Natural killer cell (primary cell): ENCODE data around the gene BCL7B. TPM values are rescaled to one million over a fixed set of nuclear protein-coding genes. Genes with fewer than 3 reads are reported as not detected.

Source experiments
- ATAC-seq, 3 donors: fragments of 150-1000 bp in 2 of 3; fragments of 200-7000 bp in 1 of 3; cut with Tn5 transposase; 1 replicate in 1 of 3; 2 replicates in 2 of 3; pipeline ENCODE4 v1.10.0; 2021; ENCODE audit warnings: mild to moderate bottlenecking in 2 of 3, moderate library complexity in 2 of 3
- DNase-seq, 2 donors: peaks; one replicate each; pipeline versions ENCODE4 v3.0.0 to v3.0.0-alpha.2; 2013 to 2021; ENCODE audit warnings: mixed read lengths in 1 of 2
- H3K27ac ChIP-seq: one replicate; pipeline ENCODE4 v1.5.1; 2013; ENCODE audit warnings: mild to moderate bottlenecking, low read length
- H3K27me3 ChIP-seq: one replicate; pipeline ENCODE4 v1.6.1; 2013; ENCODE audit warnings: low read length; ENCODE audit not compliant: control insufficient read depth, insufficient read depth
- H3K36me3 ChIP-seq: one replicate; pipeline ENCODE4 v1.6.1; 2013; ENCODE audit warnings: low read length; ENCODE audit not compliant: control insufficient read depth, insufficient read depth
- H3K4me1 ChIP-seq: one replicate; pipeline ENCODE4 v1.6.1; 2013; ENCODE audit warnings: low read length; ENCODE audit not compliant: control insufficient read depth, insufficient read depth
- H3K4me3 ChIP-seq: one replicate; pipeline ENCODE4 v1.5.1; 2013; ENCODE audit warnings: low read length
- H3K9me3 ChIP-seq: one replicate; pipeline ENCODE4 v1.6.1; 2013; ENCODE audit warnings: low read length; ENCODE audit not compliant: control insufficient read depth, insufficient read depth
- H3K27ac Mint-ChIP-seq, 2 donors: one replicate each; pipeline ENCODE4 v1.8.0; 2022; ENCODE audit warnings: mild to moderate bottlenecking in 2 of 2, mixed read lengths in 2 of 2, moderate library complexity in 1 of 2
- H3K27me3 Mint-ChIP-seq, 2 donors: one replicate each; pipeline ENCODE4 v1.8.0; 2022; ENCODE audit warnings: low read depth in 2 of 2, mixed read lengths in 2 of 2
- H3K36me3 Mint-ChIP-seq: one replicate; pipeline ENCODE4 v1.8.0; 2022; ENCODE audit warnings: mixed read lengths
- H3K4me1 Mint-ChIP-seq, 2 donors: one replicate each; pipeline ENCODE4 v1.8.0; 2022; ENCODE audit warnings: mixed read lengths in 2 of 2
- H3K4me3 Mint-ChIP-seq: one replicate; pipeline ENCODE4 v1.8.0; 2022; ENCODE audit warnings: mild to moderate bottlenecking, moderate library complexity, mixed read lengths
- H3K9me3 Mint-ChIP-seq, 2 donors: one replicate each; pipeline ENCODE4 v1.8.0; 2022; ENCODE audit warnings: mixed read lengths in 2 of 2
- CTCF ChIP-seq: fragments of 200-600 bp; IDR thresholded peaks from one replicate; pipeline ENCODE4 v1.8.0; 2022; ENCODE audit warnings: antibody characterized with exemption
- WGBS: methylation state at CpG from one replicate; pipeline ENCODE4 v1.1.7; 2013; ENCODE audit warnings: missing lambda C conversion rate; ENCODE audit not compliant: insufficient coverage; 5-methylcytosine and 5-hydroxymethylcytosine counted together
- intact Hi-C: fragments of 100-400 bp; cut with micrococcal nuclease; formaldehyde crosslinking; loops from one replicate; pipeline ENCODE4 v1.14.2; 2022
- total RNA-seq, 4 donors: library from RNA; stranded (reverse); fragments of 120-200 nt in 1 of 4; gene quantifications; one replicate each; pipeline versions ENCODE4 v1.2.3 to v1.2.4, GENCODE V29; 2013 to 2022

Gene BCL7B
- total RNA-seq, 3 donors from 2014 or later (not counting 1 experiment from before 2014, with no cell fraction given), result 109 to 131 (median 120) TPM

- Histone ChIP-seq H3K36me3 (peaks cover 48% of the 10 kb centered on the region), H3K4me1 (peaks cover 11% of the 10 kb centered on the region), H3K27me3 (no peaks in the 10 kb centered on the region), H3K4me3 (no peak overlapping the region), H3K27ac (no peak overlapping the region), H3K9me3 (no peaks in the 10 kb centered on the region)
- peaks cover under 1 to 20% of the 10 kb centered on the region in 2 donors for H3K4me1 Mint-ChIP-seq
- no peaks in the 10 kb centered on the region for H3K9me3 Mint-ChIP-seq
- H3K27me3 Mint-ChIP-seq, result no peaks in the 10 kb centered on the region
- no peaks in the 10 kb centered on the region for H3K36me3 Mint-ChIP-seq
- ATAC-seq, result no peak
- WGBS, result 99% methylated on average over 9 of the region's 9 CpGs
- intact Hi-C loops, result no loop called here
- H3K27ac Mint-ChIP-seq, result no peak overlapping the region
- H3K4me3 Mint-ChIP-seq, result no peak overlapping the region
- no peak for DNase-seq
- no peak for TF ChIP-seq CTCF
These were observed 15.8 kb upstream of the BCL7B start for GRCh38 chr7:73573276-73573675.

- intact Hi-C loops, result no loop called here
- no peak overlapping the region for H3K4me3 Mint-ChIP-seq
These were observed 15.3 kb upstream of the BCL7B start for GRCh38 chr7:73572767-73573186.

GRCh38 chr7:73570977-73571376, 13.5 kb upstream of the BCL7B start:
- intact Hi-C loops, result no loop called here
- Mint-ChIP-seq H3K36me3 (no peaks in the 10 kb centered on the region), H3K27me3 (no peaks in the 10 kb centered on the region), H3K4me1 (peaks cover 7 to 13% of the 10 kb centered on the region in 2 donors), H3K9me3 (no peaks in the 10 kb centered on the region), H3K4me3 (no peak overlapping the region), H3K27ac (no peak overlapping the region)
- no peak for ATAC-seq
- no peak for TF ChIP-seq CTCF
- WGBS, result 97% methylated on average over 10 of the region's 10 CpGs
- H3K36me3 ChIP-seq, result peaks cover 48% of the 10 kb centered on the region
- no peak overlapping the region for H3K4me3 ChIP-seq
- H3K9me3 ChIP-seq, result no peaks in the 10 kb centered on the region
- H3K4me1 ChIP-seq, result peaks cover 3% of the 10 kb centered on the region
- DNase-seq, result no peak
- no peaks in the 10 kb centered on the region for H3K27me3 ChIP-seq
- H3K27ac ChIP-seq, result no peak overlapping the region

More at GRCh38 chr7:73572767-73573186, 15.3 kb upstream of the BCL7B start:
- no peak overlapping the region for H3K4me3 ChIP-seq
- Mint-ChIP-seq H3K36me3 (no peaks in the 10 kb centered on the region), H3K9me3 (no peaks in the 10 kb centered on the region), H3K27ac (no peak overlapping the region), H3K27me3 (no peaks in the 10 kb centered on the region), H3K4me1 (peaks cover 0 to 15% of the 10 kb centered on the region in 2 donors)
- TF ChIP-seq CTCF, result no peak
- 95% methylated on average over 6 of the region's 6 CpGs for WGBS
- no peaks in the 10 kb centered on the region for H3K27me3 ChIP-seq
- H3K4me1 ChIP-seq, result peaks cover 8% of the 10 kb centered on the region
- peaks cover 48% of the 10 kb centered on the region for H3K36me3 ChIP-seq
- ATAC-seq, result no peak
- no peaks in the 10 kb centered on the region for H3K9me3 ChIP-seq
- H3K27ac ChIP-seq, result no peak overlapping the region
- no peak for DNase-seq

GRCh38 chr7:73570521-73570920, 13.0 kb upstream of the BCL7B start:
- no peaks in the 10 kb centered on the region for H3K27me3 Mint-ChIP-seq
- ATAC-seq (no peak), DNase-seq (no peak)
- no peaks in the 10 kb centered on the region for H3K9me3 Mint-ChIP-seq
- intact Hi-C loops, result no loop called here
- Histone ChIP-seq H3K27ac (no peak overlapping the region), H3K27me3 (no peaks in the 10 kb centered on the region), H3K9me3 (no peaks in the 10 kb centered on the region), H3K4me3 (no peak overlapping the region), H3K4me1 (peaks cover 8% of the 10 kb centered on the region), H3K36me3 (peaks cover 48% of the 10 kb centered on the region)
- no peak for TF ChIP-seq CTCF
- no peak overlapping the region for H3K4me3 Mint-ChIP-seq
- no peaks in the 10 kb centered on the region for H3K36me3 Mint-ChIP-seq
- 97% methylated on average over 22 of the region's 22 CpGs for WGBS
- H3K4me1 Mint-ChIP-seq, result peaks cover 7 to 16% of the 10 kb centered on the region in 2 donors
- H3K27ac Mint-ChIP-seq, result no peak overlapping the region
